DND-41 (cell line): ENCODE data around the gene ANO9.
"Not testable (repeated sequence)": the region's sequence is repeated elsewhere in the genome, so short reads cannot be mapped to it uniquely, and the experiment has no call there.

ENCODE experiments used
- CTCF ChIP-seq: IDR thresholded peaks from 2 replicates; pipeline ENCODE4 v1.5.1; 2012; ENCODE audit warnings: borderline replicate concordance, low read length, moderate library complexity, mild to moderate bottlenecking; ENCODE audit not compliant: poor library complexity, severe bottlenecking; ENCODE audit errors: extremely low read depth
- EZH2 ChIP-seq: IDR thresholded peaks from 3 replicates; pipeline ENCODE4 v1.6.1; 2012; ENCODE audit warnings: borderline replicate concordance, low read depth, mild to moderate bottlenecking, moderate library complexity, low read length, inconsistent platforms; ENCODE audit not compliant: severe bottlenecking

- not testable (repeated sequence) for TF ChIP-seq CTCF, EZH2
Measured at GRCh38 chr11:410711-411110, 31.1 kb downstream of the ANO9 start.
